Heart left ventricle (tissue), 16 donors: ENCODE data around the gene SSR1. TPM values are rescaled to one million over a fixed set of nuclear protein-coding genes. Genes with fewer than 3 reads are reported as not detected.
A peak's percentile ranks its signal among the peaks of the same experiment; 100 is the strongest.

Source experiments
- ATAC-seq, 4 donors: fragments of 200-7000 bp; cut with Tn5 transposase; one replicate each; pipeline ENCODE4 v1.9.1; 2020 to 2022; ENCODE audit warnings: moderate library complexity in 4 of 4, mild to moderate bottlenecking in 3 of 4, moderate number of reproducible peaks in 1 of 4
- DNase-seq, 5 donors: peaks; one replicate each; pipeline ENCODE4 v3.0.0-alpha.2; 2020
- H3K27ac ChIP-seq, 12 donors: fragments of 200-600 bp; sonication (generic) in 4 of 12; one replicate each; pipeline versions ENCODE4 v1.5.0 to v1.8.0; 2016 to 2022; ENCODE audit warnings: mild to moderate bottlenecking in 2 of 12
- H3K27me3 ChIP-seq, 9 donors: fragments of 200-600 bp; sonication (generic) in 2 of 9; one replicate each; pipeline versions ENCODE4 v1.5.1 to v1.8.0; 2016 to 2022; ENCODE audit warnings: mild to moderate bottlenecking in 3 of 9
- H3K36me3 ChIP-seq, 9 donors: fragments of 200-600 bp; sonication (generic) in 2 of 9; one replicate each; pipeline versions ENCODE4 v1.5.0 to v1.8.0; 2018 to 2022; ENCODE audit warnings: mild to moderate bottlenecking in 2 of 9
- H3K4me1 ChIP-seq, 12 donors: fragments of 200-600 bp; sonication (generic) in 4 of 12; one replicate each; pipeline versions ENCODE4 v1.5.0 to v1.8.0; 2016 to 2022; ENCODE audit warnings: mild to moderate bottlenecking in 3 of 12
- H3K4me3 ChIP-seq, 12 donors: fragments of 200-600 bp; sonication (generic) in 4 of 12; one replicate each; pipeline versions ENCODE4 v1.5.0 to v1.8.0; 2017 to 2022; ENCODE audit warnings: mild to moderate bottlenecking in 9 of 12, moderate library complexity in 4 of 12
- H3K9me3 ChIP-seq, 12 donors: fragments of 200-600 bp; sonication (generic) in 4 of 12; one replicate each; pipeline versions ENCODE4 v1.5.0 to v1.8.0; 2016 to 2022; ENCODE audit warnings: mild to moderate bottlenecking in 1 of 12
- POLR2A ChIP-seq, 2 donors: fragments of 450-650 bp; IDR thresholded peaks; one replicate each; pipeline ENCODE4 v1.6.1; 2017; ENCODE audit warnings: antibody characterized with exemption in 2 of 2, mild to moderate bottlenecking in 2 of 2, moderate library complexity in 2 of 2
- WGBS, 4 donors: extraction: QIAGEN DNeasy Blood & Tissue Kit in 2 of 4; methylation state at CpG; one replicate each; pipeline versions ENCODE4 v1.1.5 to v1.1.7; 2013 to 2018; 5-methylcytosine and 5-hydroxymethylcytosine counted together
- intact Hi-C, 10 donors: fragments of 100-400 bp; cut with DNase I; formaldehyde crosslinking; loops; one replicate each; pipeline versions ENCODE4 v1.11.1 to v1.14.2; 2022
- polyA plus RNA-seq, 2 donors: library from polyadenylated mRNA; stranded (reverse); fragments of 200-250 nt; gene quantifications; one replicate each; pipeline ENCODE4 v1.2.3, GENCODE V29; 2013
- total RNA-seq, 9 donors: library from RNA; depleted of rRNA in 2 of 9; stranded (reverse); fragments of >200 nt in 2 of 9; fragmentation: NEBNext Ultra II Directional in 3 of 9; extraction: Animal tissue kit (Norgen Biotek cat#: 25700) in 3 of 9; gene quantifications; one replicate each; pipeline versions ENCODE4 v1.1.0 to v1.2.4, GENCODE V29; 2016 to 2023
- TF ChIP-seq, protein P1 (sequence below), 12 donors: fragments of 200-600 bp; sonication (generic) in 4 of 12; IDR thresholded peaks; one replicate each; pipeline versions ENCODE4 v1.5.0 to v1.8.0; 2018 to 2022; ENCODE audit warnings: antibody characterized with exemption in 12 of 12, mild to moderate bottlenecking in 5 of 12
- donor health status: ischemic (EF 13 %, LVEDD 7.1; RV severe dilation, severe dysfunction).
- donor health status: healthy with polysubstance abuse.
- donor health status: DM: no; HTN: yes; CAD: no.
- donor health status: DM: no; HTN: no; CAD: no.
- donor health status: ischemic (EF 25% LVEDD 6.9; RV normal size, moderate dysfunction).
- donor health status: ischemic (EF 25% LVEDD 5.7; RV mildly dilated, moderate dysfunction).
- donor health status: healthy.
- donor health status: DM: yes; HTN: yes; CAD: no.
- donor health status: ischemic (EF 35%, LVEDD 5.7; RV mildly dilated, moderate dysfunction).
- donor health status: nonischemic (EF 11% LVEDD 7.7; RV severe dilation, severe dysfunction).
- donor health status: DM: yes; HTN: yes; CAD: no.
- donor health status: PGD.
- donor health status: ischemic (EF 29% LVEDD 5.4; RV normal size, mild dysfunction).
- donor health status: nonischemic (EF 23%, LVEDD 6.1; RV moderate dilation, normal function).

SSR1 gene
- total and polyA plus RNA-seq, 11 donors = 8.6 to 106 (median 67.9) TPM

DNA sequence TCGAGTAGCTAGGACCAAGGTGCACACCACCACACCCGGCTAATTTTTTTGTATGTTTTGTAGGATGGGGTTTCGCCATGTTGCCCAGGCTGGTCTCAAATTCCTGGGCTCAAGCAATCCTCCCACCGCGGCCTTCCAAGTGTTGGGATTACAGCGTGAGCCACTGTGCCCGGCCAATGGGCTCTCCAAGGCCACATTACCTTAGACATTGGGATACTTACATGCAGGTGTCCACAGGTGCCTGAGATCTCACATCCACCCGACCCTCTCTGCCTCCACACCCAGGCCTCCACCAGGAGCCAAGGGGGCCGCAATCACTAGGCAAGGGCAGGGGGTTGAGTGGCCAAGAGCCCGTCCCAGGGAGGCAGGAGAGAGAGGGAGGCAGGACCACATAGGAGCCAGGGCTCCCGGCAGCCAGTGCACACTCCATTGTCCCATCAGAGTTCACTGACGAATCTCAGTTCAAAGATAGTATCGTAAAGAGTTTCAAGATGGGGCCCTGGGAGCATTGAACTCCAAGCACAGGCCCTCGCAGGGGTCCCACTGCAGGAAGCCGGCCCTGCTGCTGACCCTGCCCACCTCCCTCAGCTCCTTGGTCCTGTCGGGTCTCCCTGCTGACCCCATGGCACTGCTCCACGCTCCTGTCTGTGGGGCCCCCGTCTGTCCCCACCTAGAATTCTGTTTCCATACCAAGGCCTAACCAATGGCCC lies 55.3 kb downstream of the SSR1 start:
- Histone ChIP-seq H3K27ac (no peak overlapping the region), H3K27me3 (no peaks in the 10 kb centered on the region), H3K4me1 (peaks cover 0 to 60% (median 18%) of the 10 kb centered on the region in 12 donors), H3K9me3 (peaks cover 0 to 11% (median 7%) of the 10 kb centered on the region in 12 donors), H3K36me3 (peaks cover 0 to under 1% (median 0%) of the 10 kb centered on the region in 9 donors), H3K4me3 (no peak overlapping the region)
- 90 to 96% (median 95%) methylated on average over 16 to 18 of the region's 18 CpGs for WGBS, 4 donors
- intact Hi-C loops = no loop called here
- DNase-seq (peak in 1 of 5 donors; percentile 42), ATAC-seq (no peak)
- TF ChIP-seq, protein P1, sequence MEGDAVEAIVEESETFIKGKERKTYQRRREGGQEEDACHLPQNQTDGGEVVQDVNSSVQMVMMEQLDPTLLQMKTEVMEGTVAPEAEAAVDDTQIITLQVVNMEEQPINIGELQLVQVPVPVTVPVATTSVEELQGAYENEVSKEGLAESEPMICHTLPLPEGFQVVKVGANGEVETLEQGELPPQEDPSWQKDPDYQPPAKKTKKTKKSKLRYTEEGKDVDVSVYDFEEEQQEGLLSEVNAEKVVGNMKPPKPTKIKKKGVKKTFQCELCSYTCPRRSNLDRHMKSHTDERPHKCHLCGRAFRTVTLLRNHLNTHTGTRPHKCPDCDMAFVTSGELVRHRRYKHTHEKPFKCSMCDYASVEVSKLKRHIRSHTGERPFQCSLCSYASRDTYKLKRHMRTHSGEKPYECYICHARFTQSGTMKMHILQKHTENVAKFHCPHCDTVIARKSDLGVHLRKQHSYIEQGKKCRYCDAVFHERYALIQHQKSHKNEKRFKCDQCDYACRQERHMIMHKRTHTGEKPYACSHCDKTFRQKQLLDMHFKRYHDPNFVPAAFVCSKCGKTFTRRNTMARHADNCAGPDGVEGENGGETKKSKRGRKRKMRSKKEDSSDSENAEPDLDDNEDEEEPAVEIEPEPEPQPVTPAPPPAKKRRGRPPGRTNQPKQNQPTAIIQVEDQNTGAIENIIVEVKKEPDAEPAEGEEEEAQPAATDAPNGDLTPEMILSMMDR (IDR thresholded peaks at IDR 0.05) = no peak
- TF ChIP-seq POLR2A (IDR thresholded peaks at IDR 0.05) = no peak

GRCh38 chr6:7256785-7257184 lies 56.2 kb downstream of the SSR1 start:
- DNase-seq (peak in 1 of 5 donors; percentile 33), ATAC-seq (no peak)
- WGBS, 4 donors = 90 to 99% (median 93%) methylated on average over 4 of the region's 4 CpGs
- no peak overlapping the region for H3K4me3 ChIP-seq
- H3K27me3 ChIP-seq = no peaks in the 10 kb centered on the region
- no peak for TF ChIP-seq POLR2A (IDR thresholded peaks at IDR 0.05)
- H3K9me3 ChIP-seq = peaks cover 0 to 11% (median 7%) of the 10 kb centered on the region in 12 donors
- H3K36me3 ChIP-seq = peaks cover 0 to 9% (median 5%) of the 10 kb centered on the region in 9 donors
- no peak overlapping the region for H3K27ac ChIP-seq
- intact Hi-C loops = no loop called here
- peaks cover 0 to 60% (median 17%) of the 10 kb centered on the region in 12 donors for H3K4me1 ChIP-seq

DNA sequence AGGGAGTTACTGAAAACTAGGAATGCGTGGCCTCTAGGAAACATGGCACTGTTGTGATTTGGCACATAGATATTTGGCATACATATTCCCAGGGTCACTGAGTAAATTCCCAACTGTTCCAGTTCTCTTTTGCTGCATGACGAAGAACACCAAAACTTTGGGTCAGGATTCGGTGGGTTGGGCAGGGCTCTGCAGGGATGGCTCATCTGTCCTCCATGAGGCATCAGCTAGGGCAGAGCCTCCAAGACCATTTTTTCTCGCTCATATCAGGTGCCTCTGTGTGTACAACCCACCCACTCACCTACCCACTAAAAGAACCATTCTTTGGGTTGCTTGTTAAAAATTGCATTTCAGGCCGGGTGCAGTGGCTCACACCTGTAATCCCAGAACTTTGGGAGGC lies 57.1 kb downstream of the SSR1 start:
- Histone ChIP-seq H3K4me1 (peaks cover 0 to 60% (median 15%) of the 10 kb centered on the region in 12 donors), H3K27me3 (no peaks in the 10 kb centered on the region), H3K27ac (peak overlapping the region in 8 of 12 donors; percentile 18 to 86 (median 66)), H3K36me3 (peaks cover 0 to 17% (median 11%) of the 10 kb centered on the region in 9 donors), H3K9me3 (peaks cover 0 to 11% (median 7%) of the 10 kb centered on the region in 12 donors), H3K4me3 (no peak overlapping the region)
- 95 to 98% (median 98%) methylated on average over 5 of the region's 5 CpGs for WGBS, 4 donors
- no peak for ATAC-seq
- peak in 1 of 5 donors; percentile 11 for DNase-seq
- intact Hi-C loops = no loop called here
- TF ChIP-seq, protein P1 (IDR thresholded peaks at IDR 0.05) = no peak
- TF ChIP-seq POLR2A (IDR thresholded peaks at IDR 0.05) = no peak

- H3K36me3 ChIP-seq = peaks cover 0 to 24% (median 18%) of the 10 kb centered on the region in 9 donors
- peak overlapping the region in 11 of 12 donors; percentile 24 to 86 (median 71) for H3K27ac ChIP-seq
- intact Hi-C loops = no loop called here
- 58 to 76% (median 63%) methylated on average over 10 to 12 of the region's 12 CpGs for WGBS, 4 donors
- H3K9me3 ChIP-seq = peaks cover 0 to 11% (median 7%) of the 10 kb centered on the region in 12 donors
- no peaks in the 10 kb centered on the region for H3K27me3 ChIP-seq
- no peak overlapping the region for H3K4me3 ChIP-seq
- peak in 4 of 5 donors; percentile 51 to 65 (median 54) for DNase-seq
- peak in 3 of 4 donors; percentile 39 to 71 (median 55) for ATAC-seq
- peaks cover 0 to 56% (median 10%) of the 10 kb centered on the region in 12 donors for H3K4me1 ChIP-seq
- no peak for TF ChIP-seq POLR2A (IDR thresholded peaks at IDR 0.05)
- TF ChIP-seq, protein P1 (IDR thresholded peaks at IDR 0.05) = no peak
These were observed 57.8 kb downstream of the SSR1 start for GRCh38 chr6:7254980-7255835.
